ENCODE results near the gene MYL4. TPM values are rescaled to one million over a fixed set of nuclear protein-coding genes. Genes with fewer than 3 reads are reported as not detected.

Gene MYL4
- total and polyA plus RNA-seq, 2 of the 8 experiments (the other 6 are each of a cell fraction or from before 2014, with no cell fraction given), result 0.12 TPM; not detected in 1

DNA sequence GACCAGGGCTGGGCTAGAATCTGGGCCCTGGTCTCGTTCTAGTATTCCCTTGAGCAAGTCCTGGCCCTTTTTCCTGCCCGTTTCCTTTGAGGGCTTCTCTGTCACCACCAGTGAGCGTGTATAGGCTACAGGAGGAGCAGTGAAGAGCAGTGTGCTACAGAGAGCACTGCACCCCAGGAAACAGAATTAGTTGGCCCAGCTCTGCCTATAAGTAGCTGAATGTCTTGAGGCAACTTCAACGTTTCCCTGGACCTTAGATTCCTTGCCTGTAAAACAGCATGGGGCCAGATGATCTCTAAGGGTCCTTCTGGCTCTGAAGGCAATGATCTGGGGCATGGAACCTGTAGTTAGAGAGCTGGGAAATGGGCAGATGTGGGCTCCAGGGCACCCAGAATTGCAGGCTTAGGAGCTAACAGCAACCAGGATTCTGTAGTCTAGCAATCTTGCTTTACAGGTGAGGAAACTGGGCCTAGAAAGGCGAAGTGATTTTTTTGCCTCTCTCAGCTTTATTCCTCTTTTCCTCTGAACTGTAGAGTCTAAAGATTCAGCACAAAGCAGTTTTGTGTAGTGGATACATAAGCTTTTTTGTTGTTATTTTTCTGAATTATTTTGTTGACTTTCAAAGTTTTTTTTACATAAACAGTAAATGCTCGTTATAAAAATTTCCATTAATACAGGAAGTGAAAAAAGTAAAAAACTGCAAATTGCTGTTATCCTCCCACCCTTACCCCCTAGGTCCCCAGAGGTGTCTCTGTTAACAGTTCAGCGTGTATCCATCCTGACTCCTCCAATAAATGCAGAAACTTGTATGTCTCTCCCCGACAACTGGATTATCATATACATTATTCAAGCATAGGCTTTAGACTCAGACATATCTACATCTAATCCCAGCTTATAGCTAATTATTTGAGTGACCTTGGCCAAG is 1.7 kb upstream of the MYL4 start:
- FAIRE-seq (no peak), DNase-seq (ENCODE audit: low read depth in 1 of 2, low spot score in 2 of 2) (no peak)
- Histone ChIP-seq H3K9me3 (ENCODE audit: insufficient read depth in 2 of 2, low read depth in 1 of 2, low read length in 1 of 2) (no peaks in the 10 kb centered on the region), H4K20me1 (replicated peaks in 1 of 2; ENCODE audit: control insufficient read depth in 1 of 2, insufficient read depth in 2 of 2, low read length in 2 of 2) (no peaks in the 10 kb centered on the region), H3K18ac (ENCODE audit: extremely low read depth, low read length) (no peak overlapping the region), H3K27ac (ENCODE audit: low read depth, low read length) (no peak overlapping the region), H2BK5ac (ENCODE audit: low read depth, low read length) (no peak overlapping the region), H3K56ac (replicated peaks; ENCODE audit: insufficient read length, low read depth, low read length) (no peak overlapping the region), H4K8ac (ENCODE audit: extremely low read depth, insufficient read depth, low read length) (no peak overlapping the region), H2BK20ac (ENCODE audit: low read length) (no peak overlapping the region), H3K14ac (ENCODE audit: insufficient read length) (no peak overlapping the region), H3K79me1 (ENCODE audit: low read depth, low read length) (no peaks in the 10 kb centered on the region), H2AK5ac (ENCODE audit: low read depth, low read length) (no peak overlapping the region), H3K4me1 (replicated peaks in 1 of 4; ENCODE audit: control insufficient read depth in 3 of 4, insufficient read depth in 4 of 4, low read length in 3 of 4) (peaks cover 0 to 3% (median 1%) of the 10 kb centered on the region in 4 experiments; a peak in 2 of 7 replicates), H3K9ac (replicated peaks in 1 of 4; ENCODE audit: extremely low read depth in 1 of 4, low read depth in 3 of 4, low read length in 3 of 4) (no peak overlapping the region), H3K4me3 (ENCODE audit: extremely low read depth in 1 of 4, insufficient read depth in 2 of 4, low read depth in 3 of 4, low read length in 4 of 4) (no peak overlapping the region), H2BK120ac (replicated peaks; ENCODE audit: low read depth, low read length) (no peak overlapping the region), H4K91ac (replicated peaks; ENCODE audit: insufficient read length, low read length) (no peak overlapping the region), H2BK15ac (ENCODE audit: low read length) (no peak overlapping the region), H3K79me2 (ENCODE audit: control insufficient read depth in 1 of 2, insufficient read depth in 2 of 2, low read length in 2 of 2) (no peaks in the 10 kb centered on the region), H4K5ac (ENCODE audit: insufficient read length, low read depth, low read length) (no peak overlapping the region), H3K23me2 (ENCODE audit: low read depth, low read length) (peaks cover 2% of the 10 kb centered on the region; the same call in 1 of the 2 replicates), H3K27me3 (replicated peaks in 1 of 4; ENCODE audit: control insufficient read depth in 3 of 4, extremely low read depth in 1 of 4, insufficient read depth in 3 of 4, low read length in 3 of 4) (no peaks in the 10 kb centered on the region; a peak in 1 of 7 replicates), H3K4me2 (ENCODE audit: insufficient read depth in 1 of 2, low read depth in 2 of 2, low read length in 2 of 2) (no peak overlapping the region), H3K36me3 (ENCODE audit: control insufficient read depth in 2 of 4, insufficient read depth in 4 of 4, low read length in 3 of 4) (no peaks in the 10 kb centered on the region), H3K23ac (ENCODE audit: insufficient read length) (no peak overlapping the region), H3K4ac (replicated peaks; ENCODE audit: insufficient read length, low read depth, low read length) (no peak overlapping the region), H2BK12ac (ENCODE audit: low read depth, low read length) (no peak overlapping the region), H2AFZ (ENCODE audit: low read length) (0 out of 2 replicates have a peak overlapping the region, but pooled peaks have one; percentile 17)
- CTCF ChIA-PET (ENCODE audit: partially characterized antibody), result interaction anchor here (0.6 to 1.5 kb wide), 4 partner anchors 16 to 507 kb away, joined by 3 to 4 read pairs (median 3); no protein-coding TSS in a partner anchor
- TF ChIP-seq SP1 (IDR thresholded peaks at IDR 0.05; ENCODE audit: low read depth, low read length), result no peak
- TF ChIP-seq POU5F1 (IDR thresholded peaks at IDR 0.05; ENCODE audit: low read depth, low read length), result no peak
- TF ChIP-seq ZNF274 (IDR thresholded peaks at IDR 0.05; ENCODE audit: borderline replicate concordance, extremely low read depth, low read length), result no peak
- no peak for TF ChIP-seq ATF2 (IDR thresholded peaks at IDR 0.05; ENCODE audit: low read length)
- POLR2A ChIA-PET (ENCODE audit: partially characterized antibody), result no interaction called here
- 85% methylated on average over 8 of the region's 8 CpGs; no CpG with 5 or more reads in 1 of the 2 experiments for WGBS, 2 experiments (ENCODE audit: extremely low coverage in 1 of 2, insufficient coverage in 1 of 2, insufficient read length in 1 of 2, insufficient replicate concordance in 2 of 2, low coverage in 1 of 2, low lambda C conversion rate in 2 of 2, missing lambda C conversion rate in 1 of 2)
